ENCODE measurements around the gene PHEX.
"Not testable (repeated sequence)": the region's sequence is repeated elsewhere in the genome, so short reads cannot be mapped to it uniquely, and the experiment has no call there.

PHEX gene

DNA sequence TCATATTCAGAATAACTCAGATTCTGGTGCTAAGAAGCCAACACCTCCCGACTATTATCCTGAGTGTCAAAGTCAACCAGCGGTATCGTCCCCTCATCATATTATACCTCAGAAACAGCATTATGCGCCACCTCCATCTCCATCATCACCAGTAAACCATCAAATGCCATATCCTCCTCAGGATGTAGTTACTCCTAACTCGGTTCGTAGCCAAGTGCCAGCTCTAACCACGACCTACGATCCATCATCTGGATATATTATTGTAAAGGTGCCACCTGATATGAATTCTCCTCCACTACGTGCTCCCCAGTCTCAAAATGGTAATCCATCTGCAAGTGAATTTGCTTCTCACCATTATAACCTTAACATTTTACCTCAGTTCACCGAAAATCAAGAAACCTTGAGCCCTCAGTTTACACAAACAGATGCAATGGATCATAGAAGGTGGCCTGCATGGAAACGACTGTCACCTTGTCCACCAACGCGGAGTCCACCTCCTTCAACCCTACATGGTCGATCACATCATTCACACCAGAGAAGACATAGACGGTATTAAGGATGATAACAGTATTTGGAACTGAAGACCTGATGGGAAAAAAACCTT, 241.7 kb downstream of the PHEX start:
- Histone ChIP-seq H3K9ac (ENCODE audit: low read depth, low read length) (no peak overlapping the region), H3K27me3 (ENCODE audit: control insufficient read depth, insufficient read depth, low read length) (no peaks in the 10 kb centered on the region), H3K9me3 (ENCODE audit: control insufficient read depth, insufficient read depth, low read length) (no peaks in the 10 kb centered on the region), H3K36me3 (ENCODE audit: control insufficient read depth, insufficient read depth, low read length) (no peaks in the 10 kb centered on the region), H3K4me1 (ENCODE audit: control insufficient read depth, insufficient read depth, low read length) (no peaks in the 10 kb centered on the region), H3K4me3 (ENCODE audit: low read depth, low read length) (no peak overlapping the region)

DNA sequence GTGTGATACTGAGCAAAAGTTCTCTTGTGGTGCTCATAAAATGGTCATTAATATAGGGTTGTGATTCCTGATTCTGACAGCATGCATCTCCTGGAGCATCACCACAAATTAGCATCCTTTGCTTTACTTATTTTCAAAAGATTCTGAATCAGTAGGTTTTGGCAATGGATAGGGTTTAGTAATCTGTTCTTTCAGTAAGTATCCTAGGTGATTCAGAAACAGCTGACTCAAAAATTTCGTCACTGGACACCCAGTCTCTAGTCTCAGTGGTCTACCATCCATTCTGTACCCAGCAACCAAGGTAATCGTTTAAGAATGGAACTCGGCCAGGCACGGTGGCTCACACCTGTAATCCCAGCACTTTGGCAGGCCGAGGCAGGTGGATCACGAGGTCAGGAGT, 244.7 kb downstream of the PHEX start:
- H3K36me3 ChIP-seq (ENCODE audit: control insufficient read depth, insufficient read depth, low read length): no peaks in the 10 kb centered on the region
- no peak overlapping the region for H3K4me3 ChIP-seq (ENCODE audit: low read depth, low read length)
- H3K27me3 ChIP-seq (ENCODE audit: control insufficient read depth, insufficient read depth, low read length): no peaks in the 10 kb centered on the region
- H3K9me3 ChIP-seq (ENCODE audit: control insufficient read depth, insufficient read depth, low read length): no peaks in the 10 kb centered on the region
- no peak overlapping the region for H3K9ac ChIP-seq (ENCODE audit: low read depth, low read length)
- H3K4me1 ChIP-seq (ENCODE audit: control insufficient read depth, insufficient read depth, low read length): no peaks in the 10 kb centered on the region

DNA sequence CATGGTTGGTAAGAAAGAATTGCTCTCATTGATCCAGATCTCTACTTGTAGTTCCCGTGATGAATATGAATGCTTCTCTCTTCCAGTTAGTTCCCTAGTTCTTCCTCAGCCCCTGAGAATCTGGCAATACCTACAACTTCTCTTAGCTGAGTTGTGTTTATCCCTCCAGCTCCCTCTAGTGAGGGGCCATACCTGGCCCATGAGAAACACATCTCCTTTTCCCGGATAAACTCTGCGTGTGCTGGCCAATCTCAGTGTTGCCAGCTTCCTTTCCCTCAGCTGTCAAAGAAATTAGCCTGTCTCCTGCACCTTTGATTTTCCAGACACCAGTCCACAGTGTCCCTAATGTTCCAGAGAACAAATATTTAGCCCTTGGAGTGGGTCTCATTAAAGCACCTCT, 246.2 kb downstream of the PHEX start:
- no peaks in the 10 kb centered on the region for H3K4me1 ChIP-seq (ENCODE audit: control insufficient read depth, insufficient read depth, low read length)
- no peaks in the 10 kb centered on the region for H3K9me3 ChIP-seq (ENCODE audit: control insufficient read depth, insufficient read depth, low read length)
- H3K9ac ChIP-seq (ENCODE audit: low read depth, low read length): no peak overlapping the region
- no peaks in the 10 kb centered on the region for H3K27me3 ChIP-seq (ENCODE audit: control insufficient read depth, insufficient read depth, low read length)
- H3K36me3 ChIP-seq (ENCODE audit: control insufficient read depth, insufficient read depth, low read length): no peaks in the 10 kb centered on the region
- no peak overlapping the region for H3K4me3 ChIP-seq (ENCODE audit: low read depth, low read length)

GRCh38 chrX:22289209-22289608, 257.1 kb downstream of the PHEX start:
- H3K4me1 ChIP-seq (ENCODE audit: control insufficient read depth, insufficient read depth, low read length); H3K9ac ChIP-seq (ENCODE audit: low read depth, low read length); H3K4me3 ChIP-seq (ENCODE audit: low read depth, low read length); H3K9me3 ChIP-seq (ENCODE audit: control insufficient read depth, insufficient read depth, low read length); H3K36me3 ChIP-seq (ENCODE audit: control insufficient read depth, insufficient read depth, low read length); H3K27me3 ChIP-seq (ENCODE audit: control insufficient read depth, insufficient read depth, low read length): not testable (repeated sequence)

GRCh38 chrX:22296871-22297270, 264.7 kb downstream of the PHEX start:
- Histone ChIP-seq H3K4me3 (ENCODE audit: low read depth, low read length) (no peak overlapping the region), H3K36me3 (ENCODE audit: control insufficient read depth, insufficient read depth, low read length) (peaks cover 2% of the 10 kb centered on the region), H3K9ac (ENCODE audit: low read depth, low read length) (no peak overlapping the region), H3K4me1 (ENCODE audit: control insufficient read depth, insufficient read depth, low read length) (peaks cover 11% of the 10 kb centered on the region), H3K27me3 (ENCODE audit: control insufficient read depth, insufficient read depth, low read length) (no peaks in the 10 kb centered on the region), H3K9me3 (ENCODE audit: control insufficient read depth, insufficient read depth, low read length) (no peaks in the 10 kb centered on the region)

DNA sequence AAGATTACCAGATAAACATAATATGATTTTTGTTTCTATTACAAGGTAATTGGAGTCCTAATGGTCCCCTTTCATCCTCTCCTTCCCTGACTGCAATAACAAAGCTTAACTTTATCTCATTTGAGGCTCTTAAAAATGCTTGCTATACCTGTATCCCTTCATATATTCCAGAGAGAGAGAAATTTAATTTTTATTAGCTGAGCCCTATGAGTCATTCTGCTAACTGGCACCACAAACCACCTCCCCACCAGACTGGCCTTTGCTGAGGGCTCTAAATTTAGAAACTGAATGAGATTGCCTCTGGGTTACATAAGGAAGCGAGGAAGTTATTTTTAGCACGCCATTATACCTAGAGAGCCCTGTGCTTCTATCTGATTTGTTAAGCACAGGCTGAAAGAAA, 268.0 kb downstream of the PHEX start:
- Histone ChIP-seq H3K9ac (ENCODE audit: low read depth, low read length) (no peak overlapping the region), H3K9me3 (ENCODE audit: control insufficient read depth, insufficient read depth, low read length) (no peaks in the 10 kb centered on the region), H3K27me3 (ENCODE audit: control insufficient read depth, insufficient read depth, low read length) (no peaks in the 10 kb centered on the region), H3K4me1 (ENCODE audit: control insufficient read depth, insufficient read depth, low read length) (peaks cover 11% of the 10 kb centered on the region), H3K4me3 (ENCODE audit: low read depth, low read length) (no peak overlapping the region), H3K36me3 (ENCODE audit: control insufficient read depth, insufficient read depth, low read length) (no peaks in the 10 kb centered on the region)

Data from iPS-15b (cell line).